ENCODE results near the gene GARIN5A.

- no peak for TF ChIP-seq CTCF (IDR thresholded peaks at IDR 0.05)
- TF ChIP-seq POLR2A (IDR thresholded peaks at IDR 0.05): no peak
Measured at GRCh38 chr19:50510700-50511068, 34.0 kb upstream of the GARIN5A start.

All from adrenal gland (tissue), 5 donors.